Measurements from ENCODE around the gene CDY2A.
"Not testable (repeated sequence)": the region's sequence is repeated elsewhere in the genome, so short reads cannot be mapped to it uniquely, and the experiment has no call there.

Gene CDY2A, protein sequence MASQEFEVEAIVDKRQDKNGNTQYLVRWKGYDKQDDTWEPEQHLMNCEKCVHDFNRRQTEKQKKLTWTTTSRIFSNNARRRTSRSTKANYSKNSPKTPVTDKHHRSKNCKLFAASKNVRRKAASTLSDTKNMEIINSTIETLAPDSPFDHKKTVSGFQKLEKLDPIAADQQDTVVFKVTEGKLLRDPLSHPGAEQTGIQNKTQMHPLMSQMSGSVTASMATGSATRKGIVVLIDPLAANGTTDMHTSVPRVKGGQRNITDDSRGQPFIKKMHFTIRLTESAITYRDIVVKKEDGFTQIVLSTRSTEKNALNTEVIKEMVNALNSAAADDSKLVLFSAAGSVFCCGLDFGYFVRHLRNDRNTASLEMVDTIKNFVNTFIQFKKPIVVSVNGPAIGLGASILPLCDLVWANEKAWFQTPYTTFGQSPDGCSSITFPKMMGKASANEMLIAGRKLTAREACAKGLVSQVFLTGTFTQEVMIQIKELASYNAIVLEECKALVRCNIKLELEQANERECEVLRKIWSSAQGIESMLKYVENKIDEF

DNA sequence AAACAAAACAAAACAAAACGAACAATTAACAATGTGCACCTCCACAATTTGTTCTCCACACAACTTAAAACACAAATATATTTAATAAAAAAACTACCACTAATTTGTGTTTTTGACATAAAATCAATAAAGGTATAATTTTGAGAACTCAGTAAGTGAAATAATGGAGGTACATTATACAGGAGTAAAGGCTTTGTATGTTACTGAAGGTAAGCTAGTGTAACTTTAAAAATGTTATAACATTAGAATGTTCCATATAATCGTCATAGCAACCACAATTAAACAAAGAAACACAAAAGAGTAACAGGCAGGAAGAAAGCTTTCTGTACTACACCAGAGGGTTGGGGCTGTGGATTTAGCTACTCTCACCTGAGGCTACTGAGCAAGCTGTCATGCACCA, at the start of gene CDY2A:
Gene CDY2A (plus strand): TSS at position 301 of the 400 bp plus-strand sequence. CDS start 328 bp downstream, outside the sequence.
- not testable (repeated sequence) for DNase-seq (ENCODE audit: low spot score)

DNA sequence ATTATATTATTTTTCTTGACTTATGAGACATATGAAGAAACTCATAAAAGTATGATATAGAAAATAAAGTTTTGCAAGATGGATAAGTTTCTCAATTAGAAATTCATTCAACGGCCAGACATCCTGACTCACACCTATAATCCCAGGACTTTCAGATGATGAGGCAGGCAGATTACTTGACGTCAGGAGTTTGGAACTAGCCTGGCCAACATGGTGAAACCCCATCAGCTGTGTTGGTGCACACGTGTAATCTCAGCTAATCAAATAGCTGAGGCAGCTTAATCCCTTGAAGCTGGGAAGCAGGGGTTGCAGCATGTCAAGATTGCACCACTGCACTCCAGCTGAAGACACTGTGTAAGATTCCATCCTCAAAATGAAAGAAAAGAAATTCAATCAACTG, 28.0 kb upstream of the CDY2A start:
- DNase-seq (ENCODE audit: low spot score): not testable (repeated sequence)

DNA sequence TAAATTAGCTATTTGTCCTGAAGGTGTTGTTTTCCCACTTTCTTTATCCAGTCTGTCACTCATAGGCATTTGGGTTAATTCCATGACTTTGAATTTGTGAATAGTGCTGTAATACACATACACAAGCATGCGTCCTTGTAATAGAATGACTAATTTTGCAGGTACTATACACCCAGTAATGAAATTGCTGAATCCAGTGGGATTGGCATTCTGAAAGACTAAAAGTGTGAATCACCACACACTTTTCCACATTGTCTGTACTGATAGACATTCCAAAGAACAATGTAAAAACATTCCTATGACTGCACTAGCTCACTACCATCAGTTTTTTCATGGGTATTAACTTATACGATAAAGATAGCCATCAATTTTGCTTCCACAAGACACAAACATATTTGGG, 27.3 kb upstream of the CDY2A start:
- DNase-seq (ENCODE audit: low spot score): not testable (repeated sequence)

DNA sequence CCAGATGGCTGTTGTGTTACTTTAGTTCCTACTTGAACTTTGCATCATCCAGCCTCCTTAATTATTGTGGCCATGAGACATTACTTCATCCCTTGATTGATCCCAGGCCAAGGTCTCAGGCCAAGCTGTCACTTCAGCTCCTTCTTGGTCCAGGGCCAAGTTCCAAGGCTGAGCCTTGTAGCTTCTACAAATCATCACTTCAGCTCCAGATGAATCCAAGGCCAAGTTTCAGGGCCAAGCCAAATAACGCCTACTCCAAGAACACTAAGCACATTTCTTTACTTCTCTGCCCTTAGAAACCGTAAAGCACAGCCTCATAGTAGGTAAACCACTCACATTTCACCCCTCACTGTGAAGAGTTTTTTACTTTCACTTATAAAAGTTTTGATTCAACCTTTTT, 1.7 kb upstream of the CDY2A start:
- not testable (repeated sequence) for DNase-seq (ENCODE audit: low spot score)

DNA sequence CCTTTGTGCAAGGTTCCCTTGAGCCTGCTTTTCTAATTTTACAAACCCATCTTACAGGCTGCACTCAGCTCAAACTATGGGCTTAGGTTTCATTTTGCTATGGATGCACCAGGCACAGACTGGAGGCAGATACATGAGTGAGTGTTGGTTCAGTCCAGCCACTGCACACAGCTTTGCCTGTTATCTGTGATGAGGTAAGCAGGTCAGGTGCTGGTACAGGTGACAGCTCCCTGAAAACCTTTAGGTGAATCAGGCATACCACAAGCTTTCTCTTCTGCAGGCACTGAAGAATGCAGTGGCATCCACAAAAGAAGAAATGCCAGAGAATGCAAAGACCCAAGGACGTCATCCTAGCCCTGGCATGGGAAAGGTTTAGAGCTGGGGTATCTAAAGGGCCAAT, 3.3 kb downstream of the CDY2A start:
- not testable (repeated sequence) for DNase-seq (ENCODE audit: low spot score)

DNA sequence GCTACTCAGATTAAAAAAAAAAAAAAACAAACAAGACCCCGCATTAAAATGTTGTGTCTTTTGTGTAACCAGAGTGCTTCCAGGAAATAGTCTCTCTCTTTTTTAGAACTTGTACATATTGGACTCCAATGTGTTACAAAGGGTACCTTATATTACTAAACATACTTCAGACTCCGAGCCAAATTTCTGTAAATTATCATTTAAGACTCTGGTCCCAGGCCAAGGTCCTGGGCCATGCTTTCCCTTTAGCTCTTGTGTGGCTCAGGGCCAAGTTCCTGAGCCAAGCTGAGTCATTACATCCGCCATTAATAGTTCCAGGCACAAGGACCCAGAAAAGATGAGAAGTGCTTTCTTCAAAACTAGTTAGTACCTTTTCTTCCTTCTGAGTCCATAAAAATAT, 4.6 kb downstream of the CDY2A start:
- DNase-seq (ENCODE audit: low spot score): not testable (repeated sequence)

DNA sequence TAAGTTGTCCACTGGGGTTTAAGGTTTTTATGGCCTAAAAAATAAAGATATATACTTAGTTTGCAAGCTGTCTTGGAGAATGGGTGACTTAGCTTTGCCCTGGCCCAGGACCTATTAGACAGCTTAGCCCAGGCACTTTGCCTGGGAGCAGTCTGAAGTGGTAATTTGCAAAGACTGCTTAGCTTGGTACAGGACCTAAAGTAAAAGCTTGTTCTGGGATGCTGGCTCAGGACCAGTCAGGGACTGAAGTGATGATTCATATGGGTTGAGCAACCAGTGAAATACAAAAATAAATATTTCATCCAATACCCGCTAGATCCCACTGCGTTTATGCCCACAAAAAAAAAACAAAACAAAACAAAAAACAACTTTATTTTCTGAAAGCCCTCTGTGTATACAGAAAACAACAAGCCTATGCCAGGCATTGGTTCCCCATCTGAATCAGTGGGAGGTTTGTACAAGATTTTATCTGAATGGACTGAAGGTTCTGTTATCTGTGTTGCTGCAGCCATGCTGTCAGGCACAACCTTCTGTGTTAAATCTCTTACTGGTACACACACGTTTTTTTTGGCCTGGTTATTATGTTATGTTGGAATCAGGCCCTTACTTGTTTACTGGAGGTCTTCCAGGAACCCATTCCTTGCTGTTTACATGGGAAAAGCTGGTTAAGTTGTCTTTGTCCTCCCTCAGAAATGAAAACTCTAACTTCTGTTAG, 8.7 kb downstream of the CDY2A start:
- DNase-seq (ENCODE audit: low spot score): not testable (repeated sequence)

DNA sequence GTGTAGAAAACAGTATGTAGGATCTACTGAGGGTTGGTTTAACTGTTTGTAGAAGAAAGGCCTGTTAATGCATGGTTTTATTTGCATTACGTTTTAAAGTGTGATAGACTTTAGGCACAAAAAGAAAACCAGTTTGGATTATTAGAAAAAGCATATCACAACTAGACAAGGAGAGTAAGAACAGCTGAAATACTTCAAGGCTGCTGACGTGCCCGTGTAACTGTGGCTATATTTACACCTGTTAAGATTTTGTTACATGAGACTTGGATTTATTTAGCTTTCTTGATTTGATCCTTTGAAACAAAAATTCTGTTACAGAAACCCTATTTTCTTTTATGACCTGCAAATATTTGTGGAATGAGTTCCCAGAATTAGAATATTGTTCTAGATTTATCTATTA, 9.3 kb downstream of the CDY2A start:
- DNase-seq (ENCODE audit: low spot score): not testable (repeated sequence)

DNA sequence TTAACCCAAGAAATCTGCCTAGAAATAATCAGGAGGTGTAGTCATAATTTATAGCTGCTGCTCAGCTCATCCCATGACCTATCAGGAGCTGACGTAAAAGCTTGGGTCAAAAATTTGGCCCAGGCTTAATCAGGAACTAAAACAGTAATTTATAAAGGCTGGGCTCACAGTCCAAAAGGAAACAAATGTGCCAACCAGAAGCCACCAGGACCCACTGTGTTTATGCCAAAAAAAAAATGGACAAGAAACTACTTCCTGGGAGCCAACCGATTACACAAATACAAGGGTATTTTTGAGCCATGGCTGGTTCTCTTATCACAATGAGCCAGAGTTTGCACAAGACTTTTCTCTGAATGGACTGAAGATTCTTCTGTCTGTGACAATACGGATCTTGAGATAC, 19.4 kb downstream of the CDY2A start:
- not testable (repeated sequence) for DNase-seq (ENCODE audit: low spot score)

DNA sequence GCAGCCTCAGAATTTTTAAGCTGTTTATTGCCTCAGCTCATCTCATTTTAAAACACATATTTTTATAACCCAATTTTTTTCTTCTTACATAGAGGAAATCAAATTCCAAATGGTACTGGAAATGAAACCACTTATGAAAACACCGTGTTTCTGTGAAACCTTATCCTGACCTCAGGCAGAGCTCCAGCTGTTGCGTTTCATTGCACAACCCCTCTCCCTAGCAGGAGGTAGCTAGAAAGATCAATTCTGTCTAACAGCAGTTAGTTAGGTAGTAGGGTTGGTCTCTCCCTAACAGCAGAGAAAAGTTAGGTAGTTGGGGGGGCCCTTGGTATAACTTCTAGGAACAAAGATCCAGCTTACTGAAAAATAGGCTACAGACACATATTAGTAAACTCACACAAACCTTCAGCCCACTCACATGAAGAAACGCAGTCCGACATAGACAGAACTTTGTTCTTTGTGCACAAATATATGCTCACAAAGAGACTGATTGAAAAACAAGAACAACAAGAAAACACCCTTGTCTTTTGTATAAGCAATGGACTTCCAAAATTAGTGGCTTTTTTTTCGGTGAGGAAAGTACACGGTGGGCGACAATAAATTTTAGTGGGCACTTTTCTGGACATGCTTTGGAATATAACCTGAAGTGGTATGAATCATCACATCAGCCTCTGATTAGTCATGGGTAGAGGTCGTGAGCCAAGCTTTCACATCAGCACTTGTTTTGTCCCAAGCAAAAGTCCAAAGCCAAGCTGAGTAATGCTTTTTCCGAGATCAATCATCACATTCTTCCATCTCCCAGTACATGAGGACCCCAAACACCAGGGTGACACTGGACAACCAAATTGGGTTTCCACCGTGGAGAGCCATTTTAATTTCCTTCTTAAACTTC, 22.8 kb downstream of the CDY2A start:
- not testable (repeated sequence) for DNase-seq (ENCODE audit: low spot score)

DNA sequence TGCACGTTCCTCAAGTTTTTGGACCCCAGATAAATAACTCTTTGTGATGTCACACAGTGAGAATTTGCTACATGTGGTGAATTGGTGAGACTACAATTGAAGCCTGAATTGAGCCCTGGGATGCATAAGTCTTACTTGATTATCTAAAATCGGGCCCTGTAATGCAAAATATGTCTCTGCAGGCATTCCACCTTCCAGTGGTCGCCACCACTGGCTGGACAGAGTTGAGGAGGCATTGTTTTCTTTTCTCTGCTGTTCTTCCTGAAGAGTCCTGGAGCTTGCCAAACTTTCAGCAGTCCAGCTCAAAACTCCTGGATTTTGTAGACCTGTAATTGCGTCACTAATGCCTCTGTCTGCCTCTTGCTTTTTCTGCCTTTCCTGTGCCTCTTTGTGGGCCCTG, 23.5 kb downstream of the CDY2A start:
- not testable (repeated sequence) for DNase-seq (ENCODE audit: low spot score)

DNA sequence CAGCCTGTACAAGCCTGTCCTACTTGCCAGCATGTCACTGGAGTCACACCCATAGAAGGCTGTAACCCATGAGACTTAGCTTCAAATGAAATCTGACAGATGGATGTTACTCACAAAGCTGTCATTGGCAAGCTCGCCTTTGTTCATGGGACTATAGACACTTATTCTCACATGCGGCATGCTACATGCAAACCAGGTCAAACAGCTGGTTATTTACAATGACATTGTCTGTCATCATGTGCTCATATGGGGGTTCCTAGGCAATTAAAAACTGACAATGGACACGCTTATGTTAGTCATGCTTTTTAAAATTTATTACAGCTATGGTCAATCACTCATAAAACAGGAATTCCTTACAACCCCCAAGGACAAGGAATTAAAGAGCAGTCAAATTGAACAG, 30.9 kb downstream of the CDY2A start:
- DNase-seq (ENCODE audit: low spot score): not testable (repeated sequence)

DNA sequence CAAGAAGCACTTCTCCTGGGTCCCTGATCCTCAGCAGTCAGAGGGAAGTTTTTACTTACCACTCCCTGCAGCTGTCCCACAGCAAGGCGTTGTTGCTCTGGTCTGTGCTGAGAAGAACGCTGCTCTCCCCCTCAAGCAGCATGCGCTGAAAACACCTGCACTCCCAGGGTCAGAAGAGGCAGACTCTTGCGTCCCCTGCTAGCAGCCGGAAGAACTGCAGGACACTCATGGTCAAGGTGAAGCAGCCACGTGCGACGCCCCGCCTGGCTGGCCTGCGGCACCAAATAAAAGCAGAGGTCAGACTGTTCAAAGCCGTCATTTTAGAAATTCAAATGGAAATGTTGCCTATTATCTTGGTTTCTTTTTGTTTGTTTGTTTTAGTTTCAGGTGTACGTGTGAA, 47.9 kb downstream of the CDY2A start:
- DNase-seq (ENCODE audit: low spot score): not testable (repeated sequence)

All from HuH-7.5 (cell line).